K562 treated with DMSO at 1 percent for 12 hours (cell line): ENCODE data around the gene NGRN. TPM values are rescaled to one million over a fixed set of nuclear protein-coding genes. Genes with fewer than 3 reads are reported as not detected.

Experiments used
- total RNA-seq: library from RNA; unstranded; fragments of 300-600 nt; gene quantifications from 2 replicates; pipeline ENCODE4 v1.2.3, GENCODE V29; 2022; ENCODE audit not compliant: insufficient read depth

Gene NGRN, protein sequence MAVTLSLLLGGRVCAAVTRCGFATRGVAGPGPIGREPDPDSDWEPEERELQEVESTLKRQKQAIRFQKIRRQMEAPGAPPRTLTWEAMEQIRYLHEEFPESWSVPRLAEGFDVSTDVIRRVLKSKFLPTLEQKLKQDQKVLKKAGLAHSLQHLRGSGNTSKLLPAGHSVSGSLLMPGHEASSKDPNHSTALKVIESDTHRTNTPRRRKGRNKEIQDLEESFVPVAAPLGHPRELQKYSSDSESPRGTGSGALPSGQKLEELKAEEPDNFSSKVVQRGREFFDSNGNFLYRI
- total RNA-seq, result 42.1 and 62.6 TPM in 2 replicates

GRCh38 chr15:90265271-90266060, at the start of gene NGRN:
Gene NGRN, plus strand, starts transcription at chr15:90265672. Its CDS starts 41 bp downstream, at chr15:90265713.

DNA sequence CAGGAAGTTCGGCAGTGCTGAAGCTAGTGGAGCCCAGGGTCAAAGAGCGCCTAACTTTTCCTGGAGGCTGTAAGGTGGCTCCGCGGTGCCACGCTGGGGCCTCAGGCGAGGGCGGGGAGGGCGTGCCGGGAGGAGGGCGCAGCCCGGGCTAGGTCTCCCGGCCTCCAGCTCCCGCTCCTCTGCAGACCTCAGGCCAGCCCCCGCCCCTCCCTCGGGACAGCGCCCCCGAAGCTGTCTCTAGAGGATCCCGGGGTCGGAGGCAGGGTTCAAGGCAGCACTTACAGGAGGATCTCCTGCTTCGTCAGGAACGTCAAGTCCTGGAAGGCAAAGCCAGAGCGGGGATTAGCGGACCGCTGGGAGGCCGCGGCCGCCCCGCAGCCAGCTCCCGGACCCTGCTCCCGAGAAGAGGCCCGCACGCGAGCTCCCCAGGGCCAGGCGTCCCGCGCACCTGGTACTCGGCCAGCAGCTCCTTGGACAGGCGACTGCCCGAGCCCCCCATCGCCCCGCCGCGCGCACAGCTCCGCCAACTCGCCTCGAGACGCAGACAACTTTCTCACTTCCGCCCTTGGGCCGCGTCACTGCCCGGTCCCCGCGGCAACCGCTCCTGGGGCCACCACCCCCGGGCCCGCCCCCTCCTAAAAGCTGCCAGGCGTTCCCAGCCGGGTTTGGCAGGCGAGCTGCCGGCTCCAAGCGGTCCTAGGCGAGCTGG, 31.9 kb upstream of the NGRN start, which contains the start of gene CIB1:
TSS of gene CIB1 (minus strand) at position 555 of the 709 bp plus-strand sequence. CDS start at position 499, 56 bp downstream.

DNA sequence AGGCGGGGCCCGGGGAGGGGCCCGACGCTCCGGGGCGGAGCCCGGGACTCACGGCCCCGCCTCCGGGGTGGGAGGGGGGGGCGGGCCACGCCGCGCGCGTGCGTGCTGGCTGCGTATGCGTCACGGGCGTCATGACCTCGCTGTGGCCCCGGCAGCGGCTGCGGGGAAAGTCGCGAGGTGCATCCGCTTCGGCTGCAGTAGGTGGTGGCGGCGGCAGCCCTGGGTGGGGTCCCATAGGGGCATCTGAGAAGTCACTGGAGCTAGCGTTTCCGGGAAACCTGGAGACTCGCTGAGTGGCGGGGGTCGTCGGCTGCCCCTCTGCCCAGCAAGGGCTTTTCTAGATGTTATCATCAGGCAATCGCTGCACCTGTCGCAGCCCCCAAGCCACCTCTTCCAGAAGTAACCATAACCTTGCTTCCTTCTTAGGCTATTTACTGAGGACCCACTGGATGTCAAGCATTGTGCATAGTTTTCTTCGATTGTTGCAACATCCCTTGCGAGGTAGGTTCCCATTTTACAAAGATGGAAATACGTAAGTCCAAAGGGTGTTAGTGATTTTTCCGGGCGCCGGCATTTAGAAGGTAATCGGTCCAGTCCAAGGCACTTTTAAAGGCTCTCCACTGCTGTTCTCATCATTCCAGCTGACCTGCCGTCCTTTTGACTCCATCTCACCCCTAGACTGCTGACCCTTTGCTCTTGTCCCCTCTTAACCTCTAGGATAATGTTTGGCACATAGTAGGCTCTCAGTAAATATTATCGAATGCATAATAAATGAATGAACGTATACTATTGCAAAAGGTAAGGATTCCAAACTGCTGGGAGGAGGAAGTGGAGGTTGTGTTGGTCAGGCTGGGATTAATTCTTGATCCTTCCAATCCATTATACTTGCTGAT, 31.1 kb upstream of the NGRN start, which contains the start of gene GDPGP1:
TSS of gene GDPGP1 (plus strand) at position 114 of the 893 bp plus-strand sequence. CDS start 6,700 bp downstream, outside the sequence.

GRCh38 chr15:90249203-90249863, 16.1 kb upstream of the NGRN start, which contains the start of gene TTLL13:
Gene TTLL13, plus strand, starts transcription at chr15:90249556. Its CDS starts 1,075 bp downstream, at chr15:90250631.

Other genes with a start within 250 kb of the NGRN start
- 101 and 108 TPM in 2 replicates for gene IDH2, start 163.2 kb upstream of the NGRN start, total RNA-seq
- gene SEMA4B, start 64.3 kb upstream of the NGRN start, total RNA-seq, result 19.0 and 41.5 TPM in 2 replicates
- gene CIB1, start 31.7 kb upstream of the NGRN start, total RNA-seq, result 114 and 174 TPM in 2 replicates
- gene GDPGP1, start 31.5 kb upstream of the NGRN start, total RNA-seq, result 7.1 and 8.9 TPM in 2 replicates
- 0.30 TPM in 1 of 2 replicates, not detected in the other for gene TTLL13, start 16.1 kb upstream of the NGRN start, total RNA-seq
- 0.38 and 11.5 TPM in 2 replicates for gene ZNF774, start 86.6 kb downstream of the NGRN start, total RNA-seq
- 46.4 and 101 TPM in 2 replicates for gene IQGAP1, start 122.6 kb downstream of the NGRN start, total RNA-seq